HEK293 (cell line): ENCODE measurements around the gene MAGI2.

Source experiments
- CTCF ChIA-PET: fragments of 350-600 bp; formaldehyde crosslinking; extraction: SDS; loops from one replicate; lab custom pipeline; 2021; ENCODE audit warnings: antibody characterized with exemption; lab: Yijun Ruan, JAX
- POLR2A ChIA-PET: fragments of 300-600 bp; formaldehyde crosslinking; extraction: SDS; loops from one replicate; lab custom pipeline; 2020; ENCODE audit warnings: antibody characterized with exemption, inconsistent platforms; lab: Yijun Ruan, JAX
- H3K27ac ChIP-seq: fragments of 200-500 bp; sonication (Bioruptor generic); 2 replicates; pipeline ENCODE4 v1.5.1; 2014; ENCODE audit warnings: low read depth, low read length, control low read depth, inconsistent platforms; ENCODE audit errors: extremely low read depth
- H3K36me3 ChIP-seq, 2 experiments: fragments of 200-500 bp in 1 of 2; sonication (Bioruptor generic) in 1 of 2; 1 replicate in 1 of 2; 2 replicates in 1 of 2; pipeline ENCODE4 v1.5.1; 2014 to 2017; ENCODE audit warnings: inconsistent platforms in 2 of 2, low read length in 2 of 2; ENCODE audit not compliant: control insufficient read depth in 2 of 2, insufficient read depth in 1 of 2
- H3K4me1 ChIP-seq: fragments of 200-500 bp; sonication (Bioruptor generic); 2 replicates; pipeline ENCODE4 v1.5.1; 2014; ENCODE audit warnings: mild to moderate bottlenecking, low read length, inconsistent platforms; ENCODE audit not compliant: control insufficient read depth, insufficient read depth
- H3K4me3 ChIP-seq: 2 replicates; pipeline ENCODE4 v1.5.1; 2011; ENCODE audit warnings: low read depth, mild to moderate bottlenecking, control low read depth, low read length, moderate library complexity
- H3K9me3 ChIP-seq: fragments of 200-500 bp; sonication (Bioruptor generic); 2 replicates; pipeline ENCODE4 v1.5.1; 2014; ENCODE audit warnings: low read depth, low read length, inconsistent platforms; ENCODE audit not compliant: control insufficient read depth, insufficient read depth
- GFI1B ChIP-seq: fragments of 450-650 bp; formaldehyde crosslinking; IDR thresholded peaks from 2 replicates; pipeline ENCODE4 v1.5.1; 2016; ENCODE audit warnings: missing biosample characterization, missing genetic modification characterization
- OSR2 ChIP-seq: fragments of 450-650 bp; formaldehyde crosslinking; IDR thresholded peaks from 2 replicates; pipeline ENCODE4 v1.5.1; 2016; ENCODE audit warnings: missing biosample characterization, missing genetic modification characterization
- ZBTB21 ChIP-seq: fragments of 450-650 bp; formaldehyde crosslinking; IDR thresholded peaks from 2 replicates; pipeline ENCODE4 v1.5.1; 2017; ENCODE audit warnings: missing biosample characterization, missing genetic modification characterization
- ZFP3 ChIP-seq: fragments of 450-650 bp; formaldehyde crosslinking; IDR thresholded peaks from 2 replicates; pipeline ENCODE4 v1.5.1; 2016; ENCODE audit warnings: low read depth, missing biosample characterization, missing genetic modification characterization
- ZNF274 ChIP-seq, 2 experiments: fragments of 200-500 bp in 1 of 2; fragments of 450-650 bp in 1 of 2; sonication (Bioruptor generic) in 1 of 2; formaldehyde crosslinking in 1 of 2; IDR thresholded peaks; 2 replicates each; pipeline versions ENCODE4 v1.5.1 to v1.6.1; 2014 to 2016; ENCODE audit warnings: borderline replicate concordance in 1 of 2, inconsistent platforms in 1 of 2, low read length in 1 of 2, missing biosample characterization in 1 of 2, missing genetic modification characterization in 1 of 2
- ZNF37A ChIP-seq: fragments of 450-650 bp; IDR thresholded peaks from 2 replicates; pipeline ENCODE4 v1.5.1; 2018; ENCODE audit warnings: missing biosample characterization, missing genetic modification characterization
- ZNF433 ChIP-seq: fragments of 450-650 bp; formaldehyde crosslinking; IDR thresholded peaks from 2 replicates; pipeline ENCODE4 v1.5.1; 2016; ENCODE audit warnings: missing biosample characterization, missing genetic modification characterization, low read depth
- ZNF501 ChIP-seq: fragments of 450-650 bp; formaldehyde crosslinking; IDR thresholded peaks from 2 replicates; pipeline ENCODE4 v1.5.1; 2016; ENCODE audit warnings: missing biosample characterization, missing genetic modification characterization
- ZNF521 ChIP-seq: fragments of 450-650 bp; formaldehyde crosslinking; IDR thresholded peaks from 2 replicates; pipeline ENCODE4 v1.5.1; 2017; ENCODE audit warnings: missing biosample characterization, mild to moderate bottlenecking, missing genetic modification characterization
- ZNF654 ChIP-seq: fragments of 450-650 bp; formaldehyde crosslinking; IDR thresholded peaks from 2 replicates; pipeline ENCODE4 v1.5.1; 2016; ENCODE audit warnings: low read depth, missing biosample characterization, missing genetic modification characterization
- ZNF658 ChIP-seq: fragments of 450-650 bp; formaldehyde crosslinking; IDR thresholded peaks from 2 replicates; pipeline ENCODE4; 2016; ENCODE audit warnings: missing biosample characterization, missing genetic modification characterization
- ZNF768 ChIP-seq: fragments of 450-650 bp; formaldehyde crosslinking; IDR thresholded peaks from 2 replicates; pipeline ENCODE4 v1.5.1; 2018; ENCODE audit warnings: missing biosample characterization, mild to moderate bottlenecking, missing genetic modification characterization
- TF ChIP-seq, protein P1 (sequence below): fragments of 450-650 bp; formaldehyde crosslinking; IDR thresholded peaks from 2 replicates; pipeline ENCODE4 v1.5.0; 2017; ENCODE audit warnings: missing biosample characterization, missing genetic modification characterization, borderline replicate concordance
- TF ChIP-seq, protein P2 (sequence below): fragments of 450-650 bp; formaldehyde crosslinking; IDR thresholded peaks from 2 replicates; pipeline ENCODE4; 2016; ENCODE audit warnings: missing biosample characterization, missing genetic modification characterization
- TF ChIP-seq, protein P3 (sequence below): fragments of 450-650 bp; formaldehyde crosslinking; IDR thresholded peaks from 2 replicates; pipeline ENCODE4 v1.5.1; 2016; ENCODE audit warnings: missing biosample characterization, missing genetic modification characterization
- TF ChIP-seq, protein P4 (sequence below): fragments of 450-650 bp; formaldehyde crosslinking; IDR thresholded peaks from 2 replicates; pipeline ENCODE4 v1.5.1; 2016; ENCODE audit warnings: missing biosample characterization, missing genetic modification characterization
- TF ChIP-seq, protein P5 (sequence below): fragments of 450-650 bp; formaldehyde crosslinking; IDR thresholded peaks from 2 replicates; pipeline ENCODE4 v1.5.1; 2016; ENCODE audit warnings: missing biosample characterization, missing genetic modification characterization, borderline replicate concordance

The MAGI2 gene

DNA sequence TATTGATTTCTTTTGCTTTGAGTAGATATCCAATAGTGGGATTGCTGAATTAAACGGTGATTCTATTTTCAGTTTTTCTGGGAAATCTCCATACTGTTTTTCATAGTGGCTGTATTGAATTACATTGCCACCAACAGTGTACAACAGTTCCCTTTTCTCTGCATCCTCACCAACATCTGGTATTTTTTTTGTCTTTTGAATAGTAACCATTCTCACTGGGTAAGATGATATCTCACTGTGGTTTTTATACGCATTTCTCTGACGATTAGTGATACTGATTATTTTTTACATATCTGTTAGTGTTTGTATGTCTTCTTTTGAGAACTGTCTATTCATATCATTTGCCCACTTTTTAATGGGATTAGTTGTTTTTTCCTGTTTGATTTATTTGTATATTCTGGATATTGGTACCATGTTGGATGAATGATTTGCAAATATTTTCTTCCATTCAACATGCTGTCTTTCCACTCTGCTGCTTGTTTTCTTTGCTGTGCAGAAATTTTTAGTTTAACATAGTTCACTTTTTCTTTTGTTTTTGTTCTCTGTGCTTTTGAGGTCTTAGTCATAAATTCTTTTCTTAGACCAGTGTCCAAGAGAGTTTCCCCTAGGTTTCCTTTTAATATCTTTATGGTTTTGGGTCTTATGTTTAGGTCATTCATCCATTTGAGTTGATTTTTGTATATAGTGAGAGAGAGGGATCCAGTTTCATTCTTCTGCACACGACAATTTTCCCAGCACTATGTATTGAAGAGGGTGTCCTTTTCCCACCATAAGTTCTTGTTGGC is 1070.2 kb downstream of the MAGI2 start:
- Histone ChIP-seq H3K9me3 (no peaks in the 10 kb centered on the region), H3K4me3 (no peak overlapping the region), H3K36me3 (no peaks in the 10 kb centered on the region), H3K27ac (no peak overlapping the region), H3K4me1 (no peaks in the 10 kb centered on the region)
- POLR2A ChIA-PET = no interaction called here
- CTCF ChIA-PET = no interaction called here
- TF ChIP-seq GFI1B (tag by site-specific recombination) (no peak), ZNF501 (no peak), ZBTB21 (tag by site-specific recombination) (no peak), ZFP3 (tag by site-specific recombination) (no peak), OSR2 (tag by site-specific recombination) (no peak), ZNF521 (tag by site-specific recombination) (no peak), ZNF433 (tag by site-specific recombination) (no peak), ZNF768 (tag by site-specific recombination) (no peak), ZNF37A (tag by site-specific recombination) (no peak), ZNF658 (tag by site-specific recombination) (no peak), ZNF654 (tag by site-specific recombination) (no peak), ZNF274 (IDR thresholded peaks at IDR 0.05; ENCODE audit: low read length) (no peak), ZNF274 (tag by site-specific recombination; IDR thresholded peaks at IDR 0.05; ENCODE audit: borderline replicate concordance) (no peak)
- TF ChIP-seq, protein P1, sequence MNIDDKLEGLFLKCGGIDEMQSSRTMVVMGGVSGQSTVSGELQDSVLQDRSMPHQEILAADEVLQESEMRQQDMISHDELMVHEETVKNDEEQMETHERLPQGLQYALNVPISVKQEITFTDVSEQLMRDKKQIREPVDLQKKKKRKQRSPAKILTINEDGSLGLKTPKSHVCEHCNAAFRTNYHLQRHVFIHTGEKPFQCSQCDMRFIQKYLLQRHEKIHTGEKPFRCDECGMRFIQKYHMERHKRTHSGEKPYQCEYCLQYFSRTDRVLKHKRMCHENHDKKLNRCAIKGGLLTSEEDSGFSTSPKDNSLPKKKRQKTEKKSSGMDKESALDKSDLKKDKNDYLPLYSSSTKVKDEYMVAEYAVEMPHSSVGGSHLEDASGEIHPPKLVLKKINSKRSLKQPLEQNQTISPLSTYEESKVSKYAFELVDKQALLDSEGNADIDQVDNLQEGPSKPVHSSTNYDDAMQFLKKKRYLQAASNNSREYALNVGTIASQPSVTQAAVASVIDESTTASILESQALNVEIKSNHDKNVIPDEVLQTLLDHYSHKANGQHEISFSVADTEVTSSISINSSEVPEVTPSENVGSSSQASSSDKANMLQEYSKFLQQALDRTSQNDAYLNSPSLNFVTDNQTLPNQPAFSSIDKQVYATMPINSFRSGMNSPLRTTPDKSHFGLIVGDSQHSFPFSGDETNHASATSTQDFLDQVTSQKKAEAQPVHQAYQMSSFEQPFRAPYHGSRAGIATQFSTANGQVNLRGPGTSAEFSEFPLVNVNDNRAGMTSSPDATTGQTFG = no peak
- TF ChIP-seq, protein P2, sequence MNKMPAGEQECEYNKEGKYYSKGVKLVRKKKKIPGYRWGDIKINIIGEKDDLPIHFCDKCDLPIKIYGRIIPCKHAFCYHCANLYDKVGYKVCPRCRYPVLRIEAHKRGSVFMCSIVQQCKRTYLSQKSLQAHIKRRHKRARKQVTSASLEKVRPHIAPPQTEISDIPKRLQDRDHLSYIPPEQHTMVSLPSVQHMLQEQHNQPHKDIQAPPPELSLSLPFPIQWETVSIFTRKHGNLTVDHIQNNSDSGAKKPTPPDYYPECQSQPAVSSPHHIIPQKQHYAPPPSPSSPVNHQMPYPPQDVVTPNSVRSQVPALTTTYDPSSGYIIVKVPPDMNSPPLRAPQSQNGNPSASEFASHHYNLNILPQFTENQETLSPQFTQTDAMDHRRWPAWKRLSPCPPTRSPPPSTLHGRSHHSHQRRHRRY = no peak
- TF ChIP-seq, protein P3, sequence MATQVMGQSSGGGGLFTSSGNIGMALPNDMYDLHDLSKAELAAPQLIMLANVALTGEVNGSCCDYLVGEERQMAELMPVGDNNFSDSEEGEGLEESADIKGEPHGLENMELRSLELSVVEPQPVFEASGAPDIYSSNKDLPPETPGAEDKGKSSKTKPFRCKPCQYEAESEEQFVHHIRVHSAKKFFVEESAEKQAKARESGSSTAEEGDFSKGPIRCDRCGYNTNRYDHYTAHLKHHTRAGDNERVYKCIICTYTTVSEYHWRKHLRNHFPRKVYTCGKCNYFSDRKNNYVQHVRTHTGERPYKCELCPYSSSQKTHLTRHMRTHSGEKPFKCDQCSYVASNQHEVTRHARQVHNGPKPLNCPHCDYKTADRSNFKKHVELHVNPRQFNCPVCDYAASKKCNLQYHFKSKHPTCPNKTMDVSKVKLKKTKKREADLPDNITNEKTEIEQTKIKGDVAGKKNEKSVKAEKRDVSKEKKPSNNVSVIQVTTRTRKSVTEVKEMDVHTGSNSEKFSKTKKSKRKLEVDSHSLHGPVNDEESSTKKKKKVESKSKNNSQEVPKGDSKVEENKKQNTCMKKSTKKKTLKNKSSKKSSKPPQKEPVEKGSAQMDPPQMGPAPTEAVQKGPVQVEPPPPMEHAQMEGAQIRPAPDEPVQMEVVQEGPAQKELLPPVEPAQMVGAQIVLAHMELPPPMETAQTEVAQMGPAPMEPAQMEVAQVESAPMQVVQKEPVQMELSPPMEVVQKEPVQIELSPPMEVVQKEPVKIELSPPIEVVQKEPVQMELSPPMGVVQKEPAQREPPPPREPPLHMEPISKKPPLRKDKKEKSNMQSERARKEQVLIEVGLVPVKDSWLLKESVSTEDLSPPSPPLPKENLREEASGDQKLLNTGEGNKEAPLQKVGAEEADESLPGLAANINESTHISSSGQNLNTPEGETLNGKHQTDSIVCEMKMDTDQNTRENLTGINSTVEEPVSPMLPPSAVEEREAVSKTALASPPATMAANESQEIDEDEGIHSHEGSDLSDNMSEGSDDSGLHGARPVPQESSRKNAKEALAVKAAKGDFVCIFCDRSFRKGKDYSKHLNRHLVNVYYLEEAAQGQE (tag by site-specific recombination) = no peak
- TF ChIP-seq, protein P4, sequence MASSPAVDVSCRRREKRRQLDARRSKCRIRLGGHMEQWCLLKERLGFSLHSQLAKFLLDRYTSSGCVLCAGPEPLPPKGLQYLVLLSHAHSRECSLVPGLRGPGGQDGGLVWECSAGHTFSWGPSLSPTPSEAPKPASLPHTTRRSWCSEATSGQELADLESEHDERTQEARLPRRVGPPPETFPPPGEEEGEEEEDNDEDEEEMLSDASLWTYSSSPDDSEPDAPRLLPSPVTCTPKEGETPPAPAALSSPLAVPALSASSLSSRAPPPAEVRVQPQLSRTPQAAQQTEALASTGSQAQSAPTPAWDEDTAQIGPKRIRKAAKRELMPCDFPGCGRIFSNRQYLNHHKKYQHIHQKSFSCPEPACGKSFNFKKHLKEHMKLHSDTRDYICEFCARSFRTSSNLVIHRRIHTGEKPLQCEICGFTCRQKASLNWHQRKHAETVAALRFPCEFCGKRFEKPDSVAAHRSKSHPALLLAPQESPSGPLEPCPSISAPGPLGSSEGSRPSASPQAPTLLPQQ (tag by site-specific recombination) = no peak
- TF ChIP-seq, protein P5, sequence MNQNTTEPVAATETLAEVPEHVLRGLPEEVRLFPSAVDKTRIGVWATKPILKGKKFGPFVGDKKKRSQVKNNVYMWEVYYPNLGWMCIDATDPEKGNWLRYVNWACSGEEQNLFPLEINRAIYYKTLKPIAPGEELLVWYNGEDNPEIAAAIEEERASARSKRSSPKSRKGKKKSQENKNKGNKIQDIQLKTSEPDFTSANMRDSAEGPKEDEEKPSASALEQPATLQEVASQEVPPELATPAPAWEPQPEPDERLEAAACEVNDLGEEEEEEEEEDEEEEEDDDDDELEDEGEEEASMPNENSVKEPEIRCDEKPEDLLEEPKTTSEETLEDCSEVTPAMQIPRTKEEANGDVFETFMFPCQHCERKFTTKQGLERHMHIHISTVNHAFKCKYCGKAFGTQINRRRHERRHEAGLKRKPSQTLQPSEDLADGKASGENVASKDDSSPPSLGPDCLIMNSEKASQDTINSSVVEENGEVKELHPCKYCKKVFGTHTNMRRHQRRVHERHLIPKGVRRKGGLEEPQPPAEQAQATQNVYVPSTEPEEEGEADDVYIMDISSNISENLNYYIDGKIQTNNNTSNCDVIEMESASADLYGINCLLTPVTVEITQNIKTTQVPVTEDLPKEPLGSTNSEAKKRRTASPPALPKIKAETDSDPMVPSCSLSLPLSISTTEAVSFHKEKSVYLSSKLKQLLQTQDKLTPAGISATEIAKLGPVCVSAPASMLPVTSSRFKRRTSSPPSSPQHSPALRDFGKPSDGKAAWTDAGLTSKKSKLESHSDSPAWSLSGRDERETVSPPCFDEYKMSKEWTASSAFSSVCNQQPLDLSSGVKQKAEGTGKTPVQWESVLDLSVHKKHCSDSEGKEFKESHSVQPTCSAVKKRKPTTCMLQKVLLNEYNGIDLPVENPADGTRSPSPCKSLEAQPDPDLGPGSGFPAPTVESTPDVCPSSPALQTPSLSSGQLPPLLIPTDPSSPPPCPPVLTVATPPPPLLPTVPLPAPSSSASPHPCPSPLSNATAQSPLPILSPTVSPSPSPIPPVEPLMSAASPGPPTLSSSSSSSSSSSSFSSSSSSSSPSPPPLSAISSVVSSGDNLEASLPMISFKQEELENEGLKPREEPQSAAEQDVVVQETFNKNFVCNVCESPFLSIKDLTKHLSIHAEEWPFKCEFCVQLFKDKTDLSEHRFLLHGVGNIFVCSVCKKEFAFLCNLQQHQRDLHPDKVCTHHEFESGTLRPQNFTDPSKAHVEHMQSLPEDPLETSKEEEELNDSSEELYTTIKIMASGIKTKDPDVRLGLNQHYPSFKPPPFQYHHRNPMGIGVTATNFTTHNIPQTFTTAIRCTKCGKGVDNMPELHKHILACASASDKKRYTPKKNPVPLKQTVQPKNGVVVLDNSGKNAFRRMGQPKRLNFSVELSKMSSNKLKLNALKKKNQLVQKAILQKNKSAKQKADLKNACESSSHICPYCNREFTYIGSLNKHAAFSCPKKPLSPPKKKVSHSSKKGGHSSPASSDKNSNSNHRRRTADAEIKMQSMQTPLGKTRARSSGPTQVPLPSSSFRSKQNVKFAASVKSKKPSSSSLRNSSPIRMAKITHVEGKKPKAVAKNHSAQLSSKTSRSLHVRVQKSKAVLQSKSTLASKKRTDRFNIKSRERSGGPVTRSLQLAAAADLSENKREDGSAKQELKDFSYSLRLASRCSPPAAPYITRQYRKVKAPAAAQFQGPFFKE = no peak
